Mucosa of rectum (tissue), 2 donors: ENCODE results near the gene SLC27A4.
"Not testable (repeated sequence)": the region's sequence is repeated elsewhere in the genome, so short reads cannot be mapped to it uniquely, and the experiment has no call there.

Experiments used
- H3K27ac ChIP-seq, 2 donors: one replicate each; pipeline ENCODE4 v1.7.0; 2013; ENCODE audit warnings: inconsistent platforms in 2 of 2, low read depth in 2 of 2, low read length in 2 of 2
- H3K27me3 ChIP-seq, 2 donors: one replicate each; pipeline ENCODE4 v1.7.0; 2013; ENCODE audit warnings: low read length in 2 of 2; ENCODE audit not compliant: control insufficient read depth in 2 of 2, insufficient read depth in 2 of 2
- H3K36me3 ChIP-seq, 2 donors: one replicate each; pipeline ENCODE4 v1.7.0; 2013; ENCODE audit warnings: low read length in 2 of 2; ENCODE audit not compliant: control insufficient read depth in 2 of 2, insufficient read depth in 2 of 2
- H3K4me1 ChIP-seq, 2 donors: one replicate each; pipeline ENCODE4 v1.7.0; 2013; ENCODE audit warnings: low read length in 2 of 2, mild to moderate bottlenecking in 1 of 2; ENCODE audit not compliant: control insufficient read depth in 2 of 2, insufficient read depth in 2 of 2
- H3K4me3 ChIP-seq, 2 donors: one replicate each; pipeline ENCODE4 v1.7.0; 2013; ENCODE audit warnings: low read length in 2 of 2
- H3K9ac ChIP-seq, 2 donors: one replicate each; pipeline ENCODE4 v1.7.0; 2013; ENCODE audit warnings: low read length in 2 of 2, low read depth in 1 of 2, mild to moderate bottlenecking in 1 of 2
- H3K9me3 ChIP-seq, 2 donors: one replicate each; pipeline ENCODE4 v1.7.0; 2013; ENCODE audit warnings: low read length in 2 of 2; ENCODE audit not compliant: control insufficient read depth in 2 of 2
- donor health status: healthy.
- donor health status: Normal muscosa, but diverticular disease.

Gene SLC27A4

DNA sequence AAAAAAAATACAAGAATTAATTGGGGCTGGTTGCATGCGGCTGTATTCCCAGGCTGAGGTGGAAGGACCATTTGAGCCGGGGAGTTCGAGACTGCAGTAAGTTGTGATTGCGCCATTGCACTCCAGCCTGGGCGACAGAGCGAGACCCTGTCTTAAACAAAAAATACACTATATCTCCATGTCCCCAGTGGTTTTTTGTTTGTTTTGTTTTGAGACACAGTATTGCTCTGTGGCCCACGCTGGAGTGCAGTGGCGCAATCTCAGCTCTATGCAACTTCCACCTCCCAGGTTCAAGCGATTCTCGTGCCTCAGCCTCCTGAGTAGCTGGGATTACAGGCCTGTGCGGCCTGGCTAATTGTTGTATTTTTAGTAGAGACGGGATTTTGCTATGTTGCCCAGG lies 16.5 kb upstream of the SLC27A4 start:
- peak overlapping the region; percentile 85 for H3K9ac ChIP-seq
- peak overlapping the region; percentile 99 for H3K4me3 ChIP-seq
- H3K27ac ChIP-seq, result peak overlapping the region in 1 of 2 donors; percentile 93
- H3K27me3 ChIP-seq, result no peaks in the 10 kb centered on the region
- H3K4me1 ChIP-seq, result peaks cover 8 to 20% of the 10 kb centered on the region in 2 donors
- no peaks in the 10 kb centered on the region for H3K9me3 ChIP-seq
- peaks cover 14 to 28% of the 10 kb centered on the region in 2 donors for H3K36me3 ChIP-seq

DNA sequence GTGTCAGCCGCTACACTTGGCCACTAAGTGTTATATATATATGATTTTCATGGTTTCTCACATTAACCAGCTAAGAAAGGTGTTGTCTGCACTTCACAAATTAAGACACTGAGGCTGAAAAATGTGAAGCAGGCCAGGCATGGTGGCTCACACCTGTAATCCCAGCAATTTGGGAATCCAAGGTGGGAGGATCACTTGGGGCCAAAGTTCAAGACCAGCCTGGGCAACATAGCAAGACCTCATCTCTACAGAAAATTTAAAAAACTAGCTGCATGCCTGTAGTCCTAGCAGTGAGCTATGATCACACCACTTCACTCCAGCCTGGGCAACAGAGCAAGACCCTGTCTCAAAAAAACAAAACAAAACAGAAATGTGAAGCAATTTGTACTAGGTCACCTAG lies 15.9 kb upstream of the SLC27A4 start:
- H3K9ac ChIP-seq, result no peak overlapping the region
- peaks cover 8 to 20% of the 10 kb centered on the region in 2 donors for H3K4me1 ChIP-seq
- no peaks in the 10 kb centered on the region for H3K9me3 ChIP-seq
- H3K27ac ChIP-seq, result no peak overlapping the region
- H3K4me3 ChIP-seq, result no peak overlapping the region
- H3K27me3 ChIP-seq, result no peaks in the 10 kb centered on the region
- H3K36me3 ChIP-seq, result peaks cover 14 to 29% of the 10 kb centered on the region in 2 donors

DNA sequence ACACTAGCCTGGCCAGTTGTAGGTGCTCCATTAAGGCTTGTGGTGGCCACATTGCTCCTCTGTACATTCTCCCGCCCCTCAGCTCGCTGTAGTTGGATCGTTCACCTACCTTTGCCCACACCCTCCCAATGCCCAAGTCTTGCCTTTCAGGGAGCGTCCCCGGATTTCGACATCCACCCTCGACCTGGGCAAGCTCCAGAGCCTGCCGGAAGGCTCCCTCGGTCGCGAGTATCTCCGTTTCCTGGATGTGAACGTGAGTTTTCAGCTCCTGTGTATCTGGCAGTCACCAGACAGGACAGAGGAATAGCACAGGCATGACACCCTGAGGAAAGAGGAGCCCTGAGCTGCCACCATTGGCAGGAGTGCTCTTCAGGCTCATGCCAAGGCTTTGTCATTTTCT lies 14.7 kb upstream of the SLC27A4 start:
- Histone ChIP-seq H3K36me3 (peaks cover 14 to 29% of the 10 kb centered on the region in 2 donors), H3K4me3 (no peak overlapping the region), H3K9ac (no peak overlapping the region), H3K27ac (no peak overlapping the region), H3K4me1 (peaks cover 8 to 23% of the 10 kb centered on the region in 2 donors), H3K9me3 (no peaks in the 10 kb centered on the region), H3K27me3 (no peaks in the 10 kb centered on the region)

DNA sequence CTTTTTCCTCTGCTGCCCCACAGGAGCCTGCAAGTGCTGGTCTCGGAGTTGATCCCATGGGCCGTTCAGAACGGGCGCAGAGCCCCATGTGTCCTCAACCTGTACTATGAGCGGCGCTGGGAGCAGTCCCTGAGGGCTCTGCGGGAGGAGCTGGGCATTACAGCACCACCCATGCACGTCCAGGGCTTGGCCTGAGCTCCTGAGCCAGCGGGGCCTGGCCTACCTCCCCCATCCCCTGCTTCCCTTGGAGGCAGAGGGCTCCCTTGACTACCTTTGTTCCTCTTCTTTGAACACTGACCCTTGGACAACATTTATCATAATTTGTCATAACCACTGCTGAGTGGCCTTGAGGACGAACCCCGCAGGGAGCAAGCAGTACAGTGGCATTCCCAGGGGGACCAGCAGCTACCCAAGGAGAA lies 6.9 kb upstream of the SLC27A4 start:
- peaks cover 0 to 3% of the 10 kb centered on the region in 2 donors for H3K4me1 ChIP-seq

DNA sequence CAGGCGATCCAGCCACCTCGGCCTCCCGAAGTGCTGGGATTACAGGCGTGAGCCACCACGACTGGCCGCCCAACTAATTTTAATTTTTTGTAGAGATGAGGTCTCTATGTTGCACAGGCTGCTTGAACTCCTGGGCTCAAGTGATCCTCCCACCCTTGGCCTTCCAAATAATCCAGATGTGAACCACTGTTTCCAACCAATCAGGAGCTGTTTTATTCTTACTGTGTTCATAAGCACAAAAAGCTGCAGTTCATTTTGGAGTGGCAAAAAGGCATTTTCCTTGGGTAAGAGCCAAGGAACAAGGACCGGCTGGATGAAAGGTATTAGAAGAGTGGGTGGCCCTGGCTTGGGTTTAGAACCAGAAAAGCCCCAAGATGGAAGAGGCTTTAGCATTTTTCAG lies 5.2 kb upstream of the SLC27A4 start:
- H3K4me1 ChIP-seq, result peaks cover 0 to 4% of the 10 kb centered on the region in 2 donors
- no peaks in the 10 kb centered on the region for H3K9me3 ChIP-seq
- H3K4me3 ChIP-seq, result no peak overlapping the region
- H3K36me3 ChIP-seq, result peaks cover 8 to 18% of the 10 kb centered on the region in 2 donors
- no peak overlapping the region for H3K9ac ChIP-seq
- H3K27me3 ChIP-seq, result no peaks in the 10 kb centered on the region
- H3K27ac ChIP-seq, result no peak overlapping the region

More for the DNA sequence above, 6.9 kb upstream of the SLC27A4 start:
- Histone ChIP-seq H3K27ac (no peak overlapping the region), H3K9me3 (no peaks in the 10 kb centered on the region), H3K36me3 (peaks cover 8 to 22% of the 10 kb centered on the region in 2 donors), H3K9ac (no peak overlapping the region), H3K27me3 (no peaks in the 10 kb centered on the region), H3K4me3 (no peak overlapping the region)

- H3K9ac ChIP-seq, result no peak overlapping the region
- H3K27me3 ChIP-seq, result no peaks in the 10 kb centered on the region
- H3K36me3 ChIP-seq, result peaks cover 8 to 18% of the 10 kb centered on the region in 2 donors
- no peaks in the 10 kb centered on the region for H3K9me3 ChIP-seq
- H3K27ac ChIP-seq, result no peak overlapping the region
- peaks cover under 1 to 5% of the 10 kb centered on the region in 2 donors for H3K4me1 ChIP-seq
- no peak overlapping the region for H3K4me3 ChIP-seq
These were observed 4.4 kb upstream of the SLC27A4 start for GRCh38 chr9:128335914-128336313.

- H3K9ac ChIP-seq, result no peak overlapping the region
- no peaks in the 10 kb centered on the region for H3K9me3 ChIP-seq
- peaks cover 5 to 12% of the 10 kb centered on the region in 2 donors for H3K4me1 ChIP-seq
- peaks cover 8 to 11% of the 10 kb centered on the region in 2 donors for H3K36me3 ChIP-seq
- H3K27ac ChIP-seq, result no peak overlapping the region
- no peak overlapping the region for H3K4me3 ChIP-seq
- H3K27me3 ChIP-seq, result no peaks in the 10 kb centered on the region
These were observed 2.4 kb upstream of the SLC27A4 start for GRCh38 chr9:128337936-128338335.

DNA sequence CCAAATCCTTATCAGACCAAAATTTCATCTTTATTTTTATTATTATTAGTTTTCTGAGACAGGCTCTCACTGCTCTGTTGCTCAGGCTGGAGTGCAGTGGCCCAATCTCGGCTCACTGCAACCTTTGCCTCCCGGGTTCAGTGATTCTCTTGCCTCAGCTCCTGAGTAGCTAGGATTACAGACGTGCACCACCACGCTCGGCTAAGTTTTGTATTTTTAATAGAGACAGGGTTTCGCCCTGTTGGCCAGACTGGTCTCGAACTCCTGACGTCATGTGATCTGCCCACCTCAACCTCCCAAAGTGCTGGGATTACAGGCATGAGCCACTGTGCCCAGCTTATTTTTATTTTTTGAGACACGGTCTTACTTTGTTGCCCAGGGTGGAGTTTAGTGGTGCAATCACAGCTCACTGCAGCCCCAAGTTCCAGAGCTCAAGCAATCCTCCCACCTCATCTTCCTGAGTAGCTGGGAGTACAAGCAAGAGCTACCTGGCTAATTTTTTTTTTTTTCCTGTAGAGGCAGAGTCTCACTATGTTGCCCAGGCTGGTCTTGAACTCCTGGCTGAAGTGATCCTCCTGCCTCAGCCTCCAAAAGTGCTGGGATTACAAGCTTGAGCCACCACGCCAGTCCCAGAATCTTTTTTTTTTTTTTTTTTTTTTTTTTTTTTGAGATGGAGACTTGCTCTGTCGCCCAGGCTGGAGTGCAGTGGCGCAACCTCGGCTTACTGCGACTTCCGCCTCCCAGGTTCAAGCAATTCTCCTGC lies 1.3 kb upstream of the SLC27A4 start:
- H3K27me3 ChIP-seq, H3K9me3 ChIP-seq, H3K4me3 ChIP-seq, H3K9ac ChIP-seq: not testable (repeated sequence)
- H3K27ac ChIP-seq, result peak overlapping the region in 1 of 2 donors; percentile 90
- peaks cover 5 to 12% of the 10 kb centered on the region in 2 donors for H3K4me1 ChIP-seq
- peaks cover 9 to 12% of the 10 kb centered on the region in 2 donors for H3K36me3 ChIP-seq

DNA sequence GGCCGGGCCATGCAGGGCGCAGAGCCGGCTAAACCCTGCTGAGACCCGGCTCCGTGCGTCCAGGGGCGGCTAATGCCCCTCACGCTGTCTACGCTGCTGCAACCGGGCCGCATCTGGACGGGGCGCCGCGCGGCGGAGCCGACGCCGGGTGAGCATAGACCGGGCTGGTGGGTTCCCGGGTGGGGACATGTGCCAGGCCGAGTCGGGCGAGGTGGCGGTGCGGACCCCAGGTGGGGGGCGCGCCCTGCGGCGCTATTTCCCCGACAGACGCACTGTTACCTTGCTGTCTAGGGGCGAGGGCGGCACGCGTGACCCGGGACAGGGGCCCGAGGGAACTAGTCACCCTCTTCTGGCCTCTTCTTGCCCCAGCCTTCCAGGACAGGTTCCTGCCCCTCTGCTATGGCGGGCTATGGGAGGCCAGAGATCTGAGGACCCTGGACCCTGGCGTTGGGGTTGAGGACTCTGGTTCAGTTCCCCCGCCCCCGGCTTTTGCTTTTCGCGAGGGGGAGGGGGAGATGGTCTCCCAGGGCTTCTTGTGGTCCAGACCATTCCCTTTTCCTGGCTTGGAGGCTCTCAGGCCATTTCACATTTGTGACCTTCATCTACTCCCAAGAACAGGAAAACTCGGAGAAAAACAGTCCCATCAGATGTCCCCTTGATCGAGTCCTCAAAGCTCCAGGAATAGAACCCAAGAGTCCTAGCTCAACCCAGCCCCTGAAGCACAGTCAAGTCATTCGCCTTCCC lies 536 bp downstream of the SLC27A4 start:
- Histone ChIP-seq H3K9ac (peak overlapping the region; percentile 86 to 87), H3K4me1 (peaks cover 5 to 12% of the 10 kb centered on the region in 2 donors), H3K4me3 (peak overlapping the region; percentile 80 to 83), H3K36me3 (peaks cover 26 to 30% of the 10 kb centered on the region in 2 donors), H3K27ac (peak overlapping the region; percentile 77 to 90), H3K9me3 (no peaks in the 10 kb centered on the region), H3K27me3 (no peaks in the 10 kb centered on the region)

DNA sequence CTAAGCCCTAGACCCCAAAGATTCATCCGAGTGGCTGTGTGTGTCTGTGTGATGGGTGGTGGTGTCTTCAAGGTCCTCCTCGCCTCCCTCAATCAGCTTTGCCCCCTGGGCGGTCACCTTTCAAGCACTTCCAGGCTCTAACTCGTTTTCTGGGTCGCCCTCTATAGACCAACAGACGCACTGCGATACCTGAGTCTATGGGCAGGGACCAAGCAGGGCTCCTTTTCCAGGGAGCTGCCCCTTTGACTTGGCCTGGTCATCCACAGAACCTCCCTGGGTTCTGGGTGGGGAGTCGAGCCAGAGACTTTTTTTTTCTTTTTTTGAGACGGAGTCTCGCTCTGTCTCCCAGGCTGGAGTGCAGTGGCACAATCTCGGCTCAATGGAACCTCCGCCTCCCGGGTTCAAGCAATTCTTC lies 1.1 kb downstream of the SLC27A4 start:
- H3K4me3 ChIP-seq, result peak overlapping the region; percentile 80 to 83
- peak overlapping the region; percentile 86 to 87 for H3K9ac ChIP-seq
- H3K9me3 ChIP-seq, result no peaks in the 10 kb centered on the region
- H3K27ac ChIP-seq, result peak overlapping the region; percentile 77 to 90
- H3K4me1 ChIP-seq, result peaks cover 5 to 12% of the 10 kb centered on the region in 2 donors
- H3K36me3 ChIP-seq, result peaks cover 26 to 32% of the 10 kb centered on the region in 2 donors
- H3K27me3 ChIP-seq, result no peaks in the 10 kb centered on the region
